ENCODE data around the gene NDUFAF2.
A peak's percentile ranks its signal among the peaks of the same experiment; 100 is the strongest.

The NDUFAF2 gene

GRCh38 chr5:61052882-61053281 lies 107.9 kb downstream of the NDUFAF2 start:
- no peak for DNase-seq (ENCODE audit: low spot score)
- no peaks in the 10 kb centered on the region for H3K9me3 ChIP-seq (ENCODE audit: severe bottlenecking)
- H3K36me3 ChIP-seq (ENCODE audit: low read depth) = no peaks in the 10 kb centered on the region
- peaks cover 52% of the 10 kb centered on the region for H3K4me1 ChIP-seq (ENCODE audit: insufficient read depth, poor library complexity, severe bottlenecking)
- H3K27ac ChIP-seq (ENCODE audit: poor library complexity, severe bottlenecking) = peak overlapping the region; percentile 70
- peak; percentile 77 for ATAC-seq (ENCODE audit: low read depth)
- H3K27me3 ChIP-seq (ENCODE audit: insufficient read depth, poor library complexity, severe bottlenecking) = no peaks in the 10 kb centered on the region
- TF ChIP-seq, protein P1, sequence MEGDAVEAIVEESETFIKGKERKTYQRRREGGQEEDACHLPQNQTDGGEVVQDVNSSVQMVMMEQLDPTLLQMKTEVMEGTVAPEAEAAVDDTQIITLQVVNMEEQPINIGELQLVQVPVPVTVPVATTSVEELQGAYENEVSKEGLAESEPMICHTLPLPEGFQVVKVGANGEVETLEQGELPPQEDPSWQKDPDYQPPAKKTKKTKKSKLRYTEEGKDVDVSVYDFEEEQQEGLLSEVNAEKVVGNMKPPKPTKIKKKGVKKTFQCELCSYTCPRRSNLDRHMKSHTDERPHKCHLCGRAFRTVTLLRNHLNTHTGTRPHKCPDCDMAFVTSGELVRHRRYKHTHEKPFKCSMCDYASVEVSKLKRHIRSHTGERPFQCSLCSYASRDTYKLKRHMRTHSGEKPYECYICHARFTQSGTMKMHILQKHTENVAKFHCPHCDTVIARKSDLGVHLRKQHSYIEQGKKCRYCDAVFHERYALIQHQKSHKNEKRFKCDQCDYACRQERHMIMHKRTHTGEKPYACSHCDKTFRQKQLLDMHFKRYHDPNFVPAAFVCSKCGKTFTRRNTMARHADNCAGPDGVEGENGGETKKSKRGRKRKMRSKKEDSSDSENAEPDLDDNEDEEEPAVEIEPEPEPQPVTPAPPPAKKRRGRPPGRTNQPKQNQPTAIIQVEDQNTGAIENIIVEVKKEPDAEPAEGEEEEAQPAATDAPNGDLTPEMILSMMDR (IDR thresholded peaks at IDR 0.05; ENCODE audit: poor library complexity, severe bottlenecking) = no peak
- no peak overlapping the region for H3K4me3 ChIP-seq (ENCODE audit: severe bottlenecking)

DNA sequence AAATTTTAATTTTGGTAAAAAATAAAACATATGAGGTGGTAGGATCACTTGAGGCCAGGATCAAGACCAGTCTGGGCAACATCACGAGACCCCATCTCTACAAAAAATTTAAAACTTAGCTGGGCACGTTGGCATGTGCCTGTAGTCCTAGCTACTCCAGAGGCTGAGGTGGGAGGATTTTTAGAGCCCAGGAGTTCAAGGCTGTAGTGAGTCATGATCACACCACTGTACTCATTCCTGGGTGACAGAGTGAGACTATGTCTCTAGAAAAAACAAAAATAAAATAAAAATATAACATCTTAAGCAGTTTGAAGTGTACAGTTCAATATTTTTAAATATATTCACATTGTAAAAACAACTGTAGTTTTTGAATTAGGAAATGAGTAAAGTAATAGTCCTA lies 108.9 kb downstream of the NDUFAF2 start:
- ATAC-seq (ENCODE audit: low read depth) = 0 out of 3 replicates have a peak, but pooled peaks have one; percentile 19
- no peak for DNase-seq (ENCODE audit: low spot score)
- Histone ChIP-seq H3K4me3 (ENCODE audit: severe bottlenecking) (no peak overlapping the region), H3K9me3 (ENCODE audit: severe bottlenecking) (no peaks in the 10 kb centered on the region), H3K27ac (ENCODE audit: poor library complexity, severe bottlenecking) (peak overlapping the region; percentile 70), H3K27me3 (ENCODE audit: insufficient read depth, poor library complexity, severe bottlenecking) (no peaks in the 10 kb centered on the region), H3K4me1 (ENCODE audit: insufficient read depth, poor library complexity, severe bottlenecking) (peaks cover 41% of the 10 kb centered on the region), H3K36me3 (ENCODE audit: low read depth) (no peaks in the 10 kb centered on the region)
- TF ChIP-seq, protein P1 (IDR thresholded peaks at IDR 0.05; ENCODE audit: poor library complexity, severe bottlenecking) = no peak

GRCh38 chr5:61055434-61056006 lies 110.5 kb downstream of the NDUFAF2 start:
- DNase-seq (ENCODE audit: low spot score) (no peak), ATAC-seq (ENCODE audit: low read depth) (0 out of 3 replicates have a peak, but pooled peaks have one; percentile 24)
- no peaks in the 10 kb centered on the region for H3K9me3 ChIP-seq (ENCODE audit: severe bottlenecking)
- no peak overlapping the region for H3K27ac ChIP-seq (ENCODE audit: poor library complexity, severe bottlenecking)
- no peaks in the 10 kb centered on the region for H3K36me3 ChIP-seq (ENCODE audit: low read depth)
- H3K4me1 ChIP-seq (ENCODE audit: insufficient read depth, poor library complexity, severe bottlenecking) = peaks cover 37% of the 10 kb centered on the region
- TF ChIP-seq, protein P1 (IDR thresholded peaks at IDR 0.05; ENCODE audit: poor library complexity, severe bottlenecking) = peak; percentile 90
- no peaks in the 10 kb centered on the region for H3K27me3 ChIP-seq (ENCODE audit: insufficient read depth, poor library complexity, severe bottlenecking)
- no peak overlapping the region for H3K4me3 ChIP-seq (ENCODE audit: severe bottlenecking)

- H3K36me3 ChIP-seq (ENCODE audit: low read depth) = no peaks in the 10 kb centered on the region
- H3K27me3 ChIP-seq (ENCODE audit: insufficient read depth, poor library complexity, severe bottlenecking) = no peaks in the 10 kb centered on the region
- H3K4me3 ChIP-seq (ENCODE audit: severe bottlenecking) = no peak overlapping the region
- DNase-seq (ENCODE audit: low spot score) (no peak), ATAC-seq (ENCODE audit: low read depth) (no peak)
- TF ChIP-seq, protein P1 (IDR thresholded peaks at IDR 0.05; ENCODE audit: poor library complexity, severe bottlenecking) = no peak
- no peaks in the 10 kb centered on the region for H3K9me3 ChIP-seq (ENCODE audit: severe bottlenecking)
- H3K4me1 ChIP-seq (ENCODE audit: insufficient read depth, poor library complexity, severe bottlenecking) = no peaks in the 10 kb centered on the region
- H3K27ac ChIP-seq (ENCODE audit: poor library complexity, severe bottlenecking) = no peak overlapping the region
Observed at GRCh38 chr5:61059499-61059898, 114.5 kb downstream of the NDUFAF2 start.

DNA sequence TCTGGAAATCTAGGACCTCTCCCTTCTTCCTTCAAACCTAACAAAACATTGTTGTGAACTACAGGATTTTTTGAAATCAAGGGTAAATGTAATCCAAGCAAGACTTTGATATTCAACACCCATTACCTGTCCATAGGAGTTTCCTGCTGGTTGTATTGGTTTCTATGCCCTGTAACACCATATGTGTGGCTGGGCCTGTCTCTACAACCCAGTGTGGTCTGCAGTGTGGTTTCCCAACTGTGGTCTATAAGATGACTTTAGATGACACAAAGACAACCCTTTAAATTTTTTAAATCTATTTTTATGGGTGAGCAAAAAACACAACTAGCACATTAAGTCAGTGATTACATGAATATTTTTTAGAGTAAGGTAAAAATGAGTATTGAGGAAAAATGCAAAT lies 124.1 kb downstream of the NDUFAF2 start:
- Histone ChIP-seq H3K9me3 (ENCODE audit: severe bottlenecking) (no peaks in the 10 kb centered on the region), H3K4me3 (ENCODE audit: severe bottlenecking) (no peak overlapping the region), H3K4me1 (ENCODE audit: insufficient read depth, poor library complexity, severe bottlenecking) (no peaks in the 10 kb centered on the region), H3K27me3 (ENCODE audit: insufficient read depth, poor library complexity, severe bottlenecking) (no peaks in the 10 kb centered on the region), H3K27ac (ENCODE audit: poor library complexity, severe bottlenecking) (no peak overlapping the region), H3K36me3 (ENCODE audit: low read depth) (peaks cover 4% of the 10 kb centered on the region; the same call in 1 of the 2 replicates)
- DNase-seq (ENCODE audit: low spot score) = no peak
- TF ChIP-seq, protein P1 (IDR thresholded peaks at IDR 0.05; ENCODE audit: poor library complexity, severe bottlenecking) = no peak
- ATAC-seq (ENCODE audit: low read depth) = no peak

Data from RWPE2 (cell line).